Measurements from ENCODE around the gene HES5.

DNA sequence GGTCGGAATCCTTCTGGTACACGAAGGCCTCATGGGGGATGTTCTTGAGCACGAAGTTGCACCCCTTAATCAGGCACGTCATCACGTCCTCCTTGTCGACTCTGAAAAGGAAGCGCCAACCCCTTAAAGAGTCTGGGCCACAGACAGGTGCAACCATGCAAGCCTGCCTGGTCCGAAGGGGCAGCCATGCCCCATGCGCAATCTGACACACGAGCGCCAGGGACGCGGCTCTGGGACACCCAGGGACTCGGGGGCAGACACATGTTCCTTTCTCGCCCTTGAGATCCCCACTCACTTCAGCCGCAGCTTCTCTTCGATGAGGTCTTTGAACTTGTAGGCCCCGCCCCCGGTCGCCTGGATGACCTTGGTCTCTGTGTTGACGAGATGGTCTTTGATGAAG, 9.3 kb downstream of the HES5 start:
- TF ChIP-seq, protein P1, sequence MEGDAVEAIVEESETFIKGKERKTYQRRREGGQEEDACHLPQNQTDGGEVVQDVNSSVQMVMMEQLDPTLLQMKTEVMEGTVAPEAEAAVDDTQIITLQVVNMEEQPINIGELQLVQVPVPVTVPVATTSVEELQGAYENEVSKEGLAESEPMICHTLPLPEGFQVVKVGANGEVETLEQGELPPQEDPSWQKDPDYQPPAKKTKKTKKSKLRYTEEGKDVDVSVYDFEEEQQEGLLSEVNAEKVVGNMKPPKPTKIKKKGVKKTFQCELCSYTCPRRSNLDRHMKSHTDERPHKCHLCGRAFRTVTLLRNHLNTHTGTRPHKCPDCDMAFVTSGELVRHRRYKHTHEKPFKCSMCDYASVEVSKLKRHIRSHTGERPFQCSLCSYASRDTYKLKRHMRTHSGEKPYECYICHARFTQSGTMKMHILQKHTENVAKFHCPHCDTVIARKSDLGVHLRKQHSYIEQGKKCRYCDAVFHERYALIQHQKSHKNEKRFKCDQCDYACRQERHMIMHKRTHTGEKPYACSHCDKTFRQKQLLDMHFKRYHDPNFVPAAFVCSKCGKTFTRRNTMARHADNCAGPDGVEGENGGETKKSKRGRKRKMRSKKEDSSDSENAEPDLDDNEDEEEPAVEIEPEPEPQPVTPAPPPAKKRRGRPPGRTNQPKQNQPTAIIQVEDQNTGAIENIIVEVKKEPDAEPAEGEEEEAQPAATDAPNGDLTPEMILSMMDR (conservative IDR thresholded peaks at IDR 0.05; ENCODE audit: low read depth in 2 of 2) = no peak
- TF ChIP-seq JUNB (IDR thresholded peaks at IDR 0.05; ENCODE audit: unreplicated experiment) (no peak), EZH2 (IDR thresholded peaks at IDR 0.05; ENCODE audit: low read depth, unreplicated experiment) (no peak), EZH2phosphoT487 (IDR thresholded peaks at IDR 0.05; ENCODE audit: unreplicated experiment) (no peak), POLR2AphosphoS5 (IDR thresholded peaks at IDR 0.05; ENCODE audit: low read depth) (no peak), CREB1 (CRISPR knock-in tag; IDR thresholded peaks at IDR 0.05; ENCODE audit: low read depth) (no peak), ZNF114 (CRISPR knock-in tag; IDR thresholded peaks at IDR 0.05) (no peak), NANOG (IDR thresholded peaks at IDR 0.05; ENCODE audit: borderline replicate concordance) (no peak), ZNF331 (CRISPR knock-in tag; IDR thresholded peaks at IDR 0.05; ENCODE audit: low read depth) (no peak), STAT1 (IDR thresholded peaks at IDR 0.05; ENCODE audit: unreplicated experiment) (no peak)
- TF ChIP-seq, protein P2, sequence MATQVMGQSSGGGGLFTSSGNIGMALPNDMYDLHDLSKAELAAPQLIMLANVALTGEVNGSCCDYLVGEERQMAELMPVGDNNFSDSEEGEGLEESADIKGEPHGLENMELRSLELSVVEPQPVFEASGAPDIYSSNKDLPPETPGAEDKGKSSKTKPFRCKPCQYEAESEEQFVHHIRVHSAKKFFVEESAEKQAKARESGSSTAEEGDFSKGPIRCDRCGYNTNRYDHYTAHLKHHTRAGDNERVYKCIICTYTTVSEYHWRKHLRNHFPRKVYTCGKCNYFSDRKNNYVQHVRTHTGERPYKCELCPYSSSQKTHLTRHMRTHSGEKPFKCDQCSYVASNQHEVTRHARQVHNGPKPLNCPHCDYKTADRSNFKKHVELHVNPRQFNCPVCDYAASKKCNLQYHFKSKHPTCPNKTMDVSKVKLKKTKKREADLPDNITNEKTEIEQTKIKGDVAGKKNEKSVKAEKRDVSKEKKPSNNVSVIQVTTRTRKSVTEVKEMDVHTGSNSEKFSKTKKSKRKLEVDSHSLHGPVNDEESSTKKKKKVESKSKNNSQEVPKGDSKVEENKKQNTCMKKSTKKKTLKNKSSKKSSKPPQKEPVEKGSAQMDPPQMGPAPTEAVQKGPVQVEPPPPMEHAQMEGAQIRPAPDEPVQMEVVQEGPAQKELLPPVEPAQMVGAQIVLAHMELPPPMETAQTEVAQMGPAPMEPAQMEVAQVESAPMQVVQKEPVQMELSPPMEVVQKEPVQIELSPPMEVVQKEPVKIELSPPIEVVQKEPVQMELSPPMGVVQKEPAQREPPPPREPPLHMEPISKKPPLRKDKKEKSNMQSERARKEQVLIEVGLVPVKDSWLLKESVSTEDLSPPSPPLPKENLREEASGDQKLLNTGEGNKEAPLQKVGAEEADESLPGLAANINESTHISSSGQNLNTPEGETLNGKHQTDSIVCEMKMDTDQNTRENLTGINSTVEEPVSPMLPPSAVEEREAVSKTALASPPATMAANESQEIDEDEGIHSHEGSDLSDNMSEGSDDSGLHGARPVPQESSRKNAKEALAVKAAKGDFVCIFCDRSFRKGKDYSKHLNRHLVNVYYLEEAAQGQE (IDR thresholded peaks at IDR 0.05; ENCODE audit: unreplicated experiment) = no peak
- TF ChIP-seq, protein P3, sequence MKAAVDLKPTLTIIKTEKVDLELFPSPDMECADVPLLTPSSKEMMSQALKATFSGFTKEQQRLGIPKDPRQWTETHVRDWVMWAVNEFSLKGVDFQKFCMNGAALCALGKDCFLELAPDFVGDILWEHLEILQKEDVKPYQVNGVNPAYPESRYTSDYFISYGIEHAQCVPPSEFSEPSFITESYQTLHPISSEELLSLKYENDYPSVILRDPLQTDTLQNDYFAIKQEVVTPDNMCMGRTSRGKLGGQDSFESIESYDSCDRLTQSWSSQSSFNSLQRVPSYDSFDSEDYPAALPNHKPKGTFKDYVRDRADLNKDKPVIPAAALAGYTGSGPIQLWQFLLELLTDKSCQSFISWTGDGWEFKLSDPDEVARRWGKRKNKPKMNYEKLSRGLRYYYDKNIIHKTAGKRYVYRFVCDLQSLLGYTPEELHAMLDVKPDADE (IDR thresholded peaks at IDR 0.05) = no peak
- TF ChIP-seq, protein P4, sequence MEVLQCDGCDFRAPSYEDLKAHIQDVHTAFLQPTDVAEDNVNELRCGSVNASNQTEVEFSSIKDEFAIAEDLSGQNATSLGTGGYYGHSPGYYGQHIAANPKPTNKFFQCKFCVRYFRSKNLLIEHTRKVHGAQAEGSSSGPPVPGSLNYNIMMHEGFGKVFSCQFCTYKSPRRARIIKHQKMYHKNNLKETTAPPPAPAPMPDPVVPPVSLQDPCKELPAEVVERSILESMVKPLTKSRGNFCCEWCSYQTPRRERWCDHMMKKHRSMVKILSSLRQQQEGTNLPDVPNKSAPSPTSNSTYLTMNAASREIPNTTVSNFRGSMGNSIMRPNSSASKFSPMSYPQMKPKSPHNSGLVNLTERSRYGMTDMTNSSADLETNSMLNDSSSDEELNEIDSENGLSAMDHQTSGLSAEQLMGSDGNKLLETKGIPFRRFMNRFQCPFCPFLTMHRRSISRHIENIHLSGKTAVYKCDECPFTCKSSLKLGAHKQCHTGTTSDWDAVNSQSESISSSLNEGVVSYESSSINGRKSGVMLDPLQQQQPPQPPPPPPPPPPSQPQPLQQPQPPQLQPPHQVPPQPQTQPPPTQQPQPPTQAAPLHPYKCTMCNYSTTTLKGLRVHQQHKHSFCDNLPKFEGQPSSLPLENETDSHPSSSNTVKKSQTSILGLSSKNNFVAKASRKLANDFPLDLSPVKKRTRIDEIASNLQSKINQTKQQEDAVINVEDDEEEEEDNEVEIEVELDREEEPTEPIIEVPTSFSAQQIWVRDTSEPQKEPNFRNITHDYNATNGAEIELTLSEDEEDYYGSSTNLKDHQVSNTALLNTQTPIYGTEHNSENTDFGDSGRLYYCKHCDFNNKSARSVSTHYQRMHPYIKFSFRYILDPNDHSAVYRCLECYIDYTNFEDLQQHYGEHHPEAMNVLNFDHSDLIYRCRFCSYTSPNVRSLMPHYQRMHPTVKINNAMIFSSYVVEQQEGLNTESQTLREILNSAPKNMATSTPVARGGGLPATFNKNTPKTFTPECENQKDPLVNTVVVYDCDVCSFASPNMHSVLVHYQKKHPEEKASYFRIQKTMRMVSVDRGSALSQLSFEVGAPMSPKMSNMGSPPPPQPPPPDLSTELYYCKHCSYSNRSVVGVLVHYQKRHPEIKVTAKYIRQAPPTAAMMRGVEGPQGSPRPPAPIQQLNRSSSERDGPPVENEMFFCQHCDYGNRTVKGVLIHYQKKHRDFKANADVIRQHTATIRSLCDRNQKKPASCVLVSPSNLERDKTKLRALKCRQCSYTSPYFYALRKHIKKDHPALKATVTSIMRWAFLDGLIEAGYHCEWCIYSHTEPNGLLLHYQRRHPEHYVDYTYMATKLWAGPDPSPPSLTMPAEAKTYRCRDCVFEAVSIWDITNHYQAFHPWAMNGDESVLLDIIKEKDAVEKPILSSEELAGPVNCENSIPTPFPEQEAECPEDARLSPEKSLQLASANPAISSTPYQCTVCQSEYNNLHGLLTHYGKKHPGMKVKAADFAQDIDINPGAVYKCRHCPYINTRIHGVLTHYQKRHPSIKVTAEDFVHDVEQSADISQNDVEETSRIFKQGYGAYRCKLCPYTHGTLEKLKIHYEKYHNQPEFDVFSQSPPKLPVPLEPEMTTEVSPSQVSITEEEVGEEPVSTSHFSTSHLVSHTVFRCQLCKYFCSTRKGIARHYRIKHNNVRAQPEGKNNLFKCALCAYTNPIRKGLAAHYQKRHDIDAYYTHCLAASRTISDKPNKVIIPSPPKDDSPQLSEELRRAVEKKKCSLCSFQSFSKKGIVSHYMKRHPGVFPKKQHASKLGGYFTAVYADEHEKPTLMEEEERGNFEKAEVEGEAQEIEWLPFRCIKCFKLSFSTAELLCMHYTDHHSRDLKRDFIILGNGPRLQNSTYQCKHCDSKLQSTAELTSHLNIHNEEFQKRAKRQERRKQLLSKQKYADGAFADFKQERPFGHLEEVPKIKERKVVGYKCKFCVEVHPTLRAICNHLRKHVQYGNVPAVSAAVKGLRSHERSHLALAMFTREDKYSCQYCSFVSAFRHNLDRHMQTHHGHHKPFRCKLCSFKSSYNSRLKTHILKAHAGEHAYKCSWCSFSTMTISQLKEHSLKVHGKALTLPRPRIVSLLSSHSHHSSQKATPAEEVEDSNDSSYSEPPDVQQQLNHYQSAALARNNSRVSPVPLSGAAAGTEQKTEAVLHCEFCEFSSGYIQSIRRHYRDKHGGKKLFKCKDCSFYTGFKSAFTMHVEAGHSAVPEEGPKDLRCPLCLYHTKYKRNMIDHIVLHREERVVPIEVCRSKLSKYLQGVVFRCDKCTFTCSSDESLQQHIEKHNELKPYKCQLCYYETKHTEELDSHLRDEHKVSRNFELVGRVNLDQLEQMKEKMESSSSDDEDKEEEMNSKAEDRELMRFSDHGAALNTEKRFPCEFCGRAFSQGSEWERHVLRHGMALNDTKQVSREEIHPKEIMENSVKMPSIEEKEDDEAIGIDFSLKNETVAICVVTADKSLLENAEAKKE (CRISPR knock-in tag; IDR thresholded peaks at IDR 0.05) = no peak
